Endodermal cell (in vitro differentiated cells): ENCODE measurements around the gene NEK6. TPM values are rescaled to one million over a fixed set of nuclear protein-coding genes. Genes with fewer than 3 reads are reported as not detected.

Experiments
- DNase-seq: peaks from one replicate; pipeline ENCODE4 v3.0.0-alpha.2; 2017
- H3K27ac ChIP-seq: 2 replicates; pipeline ENCODE4 v1.5.1; 2013; ENCODE audit warnings: mild to moderate bottlenecking, low read depth, low read length, moderate library complexity
- H3K27me3 ChIP-seq: 2 replicates; pipeline ENCODE4 v1.6.1; 2013; ENCODE audit warnings: mild to moderate bottlenecking, low read length, moderate library complexity; ENCODE audit not compliant: insufficient read depth, control insufficient read depth, poor library complexity, severe bottlenecking
- H3K36me3 ChIP-seq: 2 replicates; pipeline ENCODE4 v1.7.0; 2013; ENCODE audit warnings: mild to moderate bottlenecking, low read length, moderate library complexity; ENCODE audit not compliant: control insufficient read depth, insufficient read depth
- H3K4me1 ChIP-seq: one replicate; pipeline ENCODE4 v1.7.0; 2013; ENCODE audit warnings: low read length; ENCODE audit not compliant: control insufficient read depth, insufficient read depth
- H3K4me3 ChIP-seq: 2 replicates; pipeline ENCODE4 v1.5.1; 2013; ENCODE audit warnings: mild to moderate bottlenecking, low read length, moderate library complexity
- H3K9ac ChIP-seq: 2 replicates; pipeline ENCODE4 v1.6.1; 2013; ENCODE audit warnings: mild to moderate bottlenecking, low read length, moderate library complexity; ENCODE audit not compliant: poor library complexity, severe bottlenecking; ENCODE audit errors: extremely low read depth
- H3K9me3 ChIP-seq: 2 replicates; pipeline ENCODE4 v1.6.1; 2013; ENCODE audit warnings: mild to moderate bottlenecking, low read length, moderate library complexity; ENCODE audit not compliant: control insufficient read depth
- H3K27ac Mint-ChIP-seq: 2 replicates; pipeline ENCODE4 v1.8.0; 2020; ENCODE audit warnings: mixed read lengths
- H3K27me3 Mint-ChIP-seq: 2 replicates; pipeline ENCODE4 v1.8.0; 2021; ENCODE audit warnings: mild to moderate bottlenecking, mixed read lengths; ENCODE audit not compliant: insufficient read depth
- H3K36me3 Mint-ChIP-seq: 2 replicates; pipeline ENCODE4 v1.8.0; 2020; ENCODE audit warnings: low read depth, mixed read lengths
- H3K4me1 Mint-ChIP-seq: 2 replicates; pipeline ENCODE4 v1.8.0; 2020; ENCODE audit warnings: mixed read lengths
- H3K4me3 Mint-ChIP-seq: 2 replicates; pipeline ENCODE4 v1.8.0; 2020; ENCODE audit warnings: mild to moderate bottlenecking, moderate library complexity, mixed read lengths
- H3K9me3 Mint-ChIP-seq: 2 replicates; pipeline ENCODE4 v1.8.0; 2020; ENCODE audit warnings: mild to moderate bottlenecking, mixed read lengths
- WGBS, 2 experiments: methylation state at CpG; one replicate each; pipeline versions ENCODE4 v1.1.5 to v1.1.7; 2013; ENCODE audit warnings: missing lambda C conversion rate in 2 of 2, mixed read lengths in 1 of 2; ENCODE audit not compliant: insufficient coverage in 1 of 2, insufficient read length in 1 of 2; 5-methylcytosine and 5-hydroxymethylcytosine counted together
- total RNA-seq, 2 donors: library from RNA; stranded (reverse); fragmentation: NEBNext Ultra II Directional in 1 of 2; extraction: Animal tissue kit (Norgen Biotek cat#: 25700) in 1 of 2; gene quantifications; 2 replicates in 1 of 2; 3 replicates in 1 of 2; pipeline ENCODE4 v1.2.1, GENCODE V29; 2021
- TF ChIP-seq, protein P1 (sequence below): fragments of 200-600 bp; sonication (generic); conservative IDR thresholded peaks from 2 replicates; pipeline ENCODE4 v1.5.0; 2021; ENCODE audit warnings: antibody characterized with exemption, mild to moderate bottlenecking

NEK6 gene
- total RNA-seq, 2 donors from 2014 or later: 17.1 to 32.5 TPM

DNA sequence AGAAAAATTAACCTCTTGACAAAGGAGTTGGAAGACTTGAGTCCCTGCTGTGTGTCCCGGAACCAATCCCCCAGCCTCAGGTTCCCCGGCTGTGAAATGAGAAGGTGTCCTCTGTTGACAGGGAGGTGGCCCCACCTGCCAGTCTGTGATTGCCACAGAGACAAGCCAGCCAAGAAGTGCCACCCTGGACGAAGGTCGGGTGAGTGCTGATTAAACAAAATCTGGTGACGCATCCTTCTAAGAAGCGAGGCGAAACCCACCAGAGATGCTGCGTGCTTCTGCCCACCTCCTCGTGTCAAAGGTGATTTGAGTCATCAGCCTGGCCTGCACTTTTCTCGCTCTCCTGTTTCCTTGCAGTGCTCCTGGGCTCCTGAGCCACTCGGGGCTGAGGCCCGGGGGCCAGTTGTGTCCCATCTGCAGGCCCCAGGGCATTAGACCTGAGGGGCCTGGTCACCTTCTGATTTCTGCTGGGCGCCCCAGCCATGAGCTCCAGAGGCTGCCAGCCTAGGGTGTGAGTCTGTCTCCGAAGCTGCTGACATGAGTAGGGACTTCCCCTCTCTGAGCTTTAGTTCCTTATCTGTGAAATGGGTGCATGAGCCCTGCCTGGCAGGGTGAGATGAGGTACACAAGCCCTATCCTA, 28.7 kb downstream of the NEK6 start:
- Mint-ChIP-seq H3K4me1 (peaks cover 2% of the 10 kb centered on the region), H3K36me3 (no peaks in the 10 kb centered on the region), H3K9me3 (no peaks in the 10 kb centered on the region), H3K4me3 (no peak overlapping the region), H3K27ac (no peak overlapping the region), H3K27me3 (no peaks in the 10 kb centered on the region)
- Histone ChIP-seq H3K36me3 (peaks cover 3% of the 10 kb centered on the region), H3K9ac (no peak overlapping the region), H3K4me1 (no peaks in the 10 kb centered on the region), H3K27me3 (no peaks in the 10 kb centered on the region), H3K4me3 (no peak overlapping the region), H3K9me3 (no peaks in the 10 kb centered on the region), H3K27ac (peak overlapping the region; percentile 80)
- 78 to 91% methylated on average over 9 to 14 of the region's 14 CpGs for WGBS, 2 experiments
- DNase-seq: no peak
- TF ChIP-seq, protein P1, sequence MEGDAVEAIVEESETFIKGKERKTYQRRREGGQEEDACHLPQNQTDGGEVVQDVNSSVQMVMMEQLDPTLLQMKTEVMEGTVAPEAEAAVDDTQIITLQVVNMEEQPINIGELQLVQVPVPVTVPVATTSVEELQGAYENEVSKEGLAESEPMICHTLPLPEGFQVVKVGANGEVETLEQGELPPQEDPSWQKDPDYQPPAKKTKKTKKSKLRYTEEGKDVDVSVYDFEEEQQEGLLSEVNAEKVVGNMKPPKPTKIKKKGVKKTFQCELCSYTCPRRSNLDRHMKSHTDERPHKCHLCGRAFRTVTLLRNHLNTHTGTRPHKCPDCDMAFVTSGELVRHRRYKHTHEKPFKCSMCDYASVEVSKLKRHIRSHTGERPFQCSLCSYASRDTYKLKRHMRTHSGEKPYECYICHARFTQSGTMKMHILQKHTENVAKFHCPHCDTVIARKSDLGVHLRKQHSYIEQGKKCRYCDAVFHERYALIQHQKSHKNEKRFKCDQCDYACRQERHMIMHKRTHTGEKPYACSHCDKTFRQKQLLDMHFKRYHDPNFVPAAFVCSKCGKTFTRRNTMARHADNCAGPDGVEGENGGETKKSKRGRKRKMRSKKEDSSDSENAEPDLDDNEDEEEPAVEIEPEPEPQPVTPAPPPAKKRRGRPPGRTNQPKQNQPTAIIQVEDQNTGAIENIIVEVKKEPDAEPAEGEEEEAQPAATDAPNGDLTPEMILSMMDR: no peak

DNA sequence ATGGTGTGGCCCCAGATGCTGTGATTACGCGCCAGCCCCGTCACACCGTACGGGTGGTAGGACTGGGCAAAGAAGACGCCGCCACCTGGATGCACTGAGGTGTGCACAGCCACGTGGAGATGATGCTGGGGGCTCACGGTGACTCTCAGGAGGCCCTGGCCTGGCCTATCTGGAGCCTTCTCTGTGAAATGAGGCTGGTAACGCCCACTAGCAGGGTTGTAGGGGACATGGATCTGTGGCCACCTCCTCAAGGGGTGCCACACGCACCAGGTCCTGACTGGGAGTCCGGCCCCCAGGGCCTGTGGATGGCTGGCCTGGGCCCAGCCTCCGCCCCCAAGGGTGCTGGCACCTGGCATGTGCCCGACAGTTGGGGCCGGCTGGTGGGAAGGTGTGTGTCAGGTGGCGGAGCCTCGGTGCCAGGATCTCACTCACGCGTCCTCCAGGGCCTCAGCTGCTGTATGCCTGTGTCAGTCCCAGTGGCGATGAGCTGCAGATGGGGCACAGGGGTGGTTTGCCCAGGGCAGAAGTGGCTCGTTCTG, 32.4 kb downstream of the NEK6 start:
- peaks cover 3% of the 10 kb centered on the region for H3K36me3 ChIP-seq
- no peaks in the 10 kb centered on the region for H3K27me3 ChIP-seq
- no peaks in the 10 kb centered on the region for H3K9me3 Mint-ChIP-seq
- DNase-seq: no peak
- no peaks in the 10 kb centered on the region for H3K9me3 ChIP-seq
- no peak overlapping the region for H3K9ac ChIP-seq
- no peaks in the 10 kb centered on the region for H3K27me3 Mint-ChIP-seq
- peaks cover 2% of the 10 kb centered on the region for H3K4me1 Mint-ChIP-seq
- H3K36me3 Mint-ChIP-seq: no peaks in the 10 kb centered on the region
- H3K27ac Mint-ChIP-seq: no peak overlapping the region
- TF ChIP-seq, protein P1: no peak
- H3K4me1 ChIP-seq: no peaks in the 10 kb centered on the region
- no peak overlapping the region for H3K27ac ChIP-seq
- H3K4me3 Mint-ChIP-seq: no peak overlapping the region
- H3K4me3 ChIP-seq: no peak overlapping the region
- WGBS, 2 experiments: 95 to 96% methylated on average over 19 to 21 of the region's 21 CpGs

DNA sequence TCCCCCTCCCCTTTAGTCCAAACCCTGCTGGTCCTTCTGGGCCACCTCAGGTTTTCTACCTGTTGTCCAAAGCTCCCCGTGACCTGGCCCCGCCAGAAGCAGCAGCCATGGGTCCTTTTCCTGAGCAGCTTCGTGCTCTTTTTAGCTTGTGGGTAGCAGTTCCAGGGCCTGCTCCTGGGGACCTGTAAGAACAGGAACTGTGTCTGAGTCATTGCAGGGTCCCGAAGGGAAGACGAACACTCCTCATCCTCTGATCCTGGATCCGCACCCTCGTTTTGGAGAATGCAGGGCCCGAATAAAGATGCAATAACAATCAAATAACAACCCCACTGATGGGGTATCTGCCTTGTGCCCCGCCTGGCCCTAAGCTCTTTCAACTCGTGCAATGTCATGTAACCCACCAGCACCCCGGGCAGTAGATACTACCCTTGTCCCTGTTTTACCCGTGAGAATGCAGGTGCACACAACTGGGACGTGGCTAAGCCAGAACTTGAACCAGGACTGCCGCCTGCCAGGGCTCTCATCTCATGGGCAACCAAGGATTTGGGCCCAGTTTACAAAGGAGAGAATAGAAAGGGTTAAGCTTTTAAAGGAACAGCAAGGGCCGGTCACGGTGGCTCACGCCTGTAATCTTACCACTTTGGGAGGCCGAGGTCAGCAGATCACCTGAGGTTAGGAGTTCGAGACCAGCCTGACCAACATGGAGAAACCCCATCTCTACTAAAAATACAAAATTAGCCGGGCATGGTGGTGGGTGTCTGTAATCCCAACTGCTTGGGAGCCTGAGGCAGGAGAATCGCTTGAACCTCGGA, 33.2 kb downstream of the NEK6 start:
- Mint-ChIP-seq H3K9me3 (no peaks in the 10 kb centered on the region), H3K36me3 (no peaks in the 10 kb centered on the region), H3K4me3 (no peak overlapping the region), H3K27me3 (no peaks in the 10 kb centered on the region), H3K27ac (no peak overlapping the region), H3K4me1 (no peaks in the 10 kb centered on the region)
- Histone ChIP-seq H3K27me3 (no peaks in the 10 kb centered on the region), H3K27ac (no peak overlapping the region), H3K4me1 (no peaks in the 10 kb centered on the region), H3K36me3 (peaks cover 3% of the 10 kb centered on the region), H3K9ac (no peak overlapping the region), H3K9me3 (no peaks in the 10 kb centered on the region), H3K4me3 (no peak overlapping the region)
- TF ChIP-seq, protein P1: no peak
- WGBS, 2 experiments: 89 to 91% methylated on average over 15 to 22 of the region's 22 CpGs
- DNase-seq: no peak
